ENCODE results near the gene KLF1.

DNA sequence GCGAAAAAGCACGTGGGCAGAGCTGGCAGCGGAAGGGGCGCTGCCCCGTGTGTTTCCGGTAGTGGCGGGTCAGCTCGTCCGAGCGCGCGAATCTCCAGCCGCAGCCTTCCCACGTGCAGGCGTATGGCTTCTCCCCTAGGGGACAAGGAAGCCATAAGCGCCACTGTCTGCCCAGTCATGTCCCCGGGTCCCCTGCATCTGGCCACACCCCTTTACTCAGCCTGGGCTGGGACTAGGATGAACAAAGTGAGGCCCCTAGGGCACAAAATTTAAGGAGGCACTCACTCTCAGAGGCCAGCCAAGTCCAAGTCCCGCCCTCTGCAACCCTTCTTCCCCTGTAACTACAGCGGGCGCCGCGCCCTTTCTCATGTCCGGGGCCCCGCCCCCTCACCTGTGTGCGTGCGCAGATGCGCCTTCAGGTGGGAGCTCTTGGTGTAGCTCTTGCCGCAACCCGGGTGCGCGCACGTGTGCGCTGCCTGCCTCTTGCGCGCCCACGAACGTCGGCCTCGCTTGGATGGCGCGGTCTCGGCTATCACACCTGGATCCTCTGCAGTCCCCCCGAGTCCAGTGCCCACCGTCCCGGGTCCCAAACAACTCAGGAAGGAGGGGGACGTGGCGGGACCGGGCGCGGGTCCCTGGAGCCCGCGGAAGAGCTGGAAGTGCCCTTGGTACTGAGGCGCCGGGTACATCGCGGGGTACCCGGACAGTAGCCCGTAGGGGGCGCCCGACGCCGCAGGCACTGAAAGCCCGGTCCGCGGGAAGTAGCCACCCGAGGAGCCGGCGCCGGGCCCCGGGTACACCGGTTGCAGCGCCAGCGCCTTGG, 1.9 kb downstream of the KLF1 start:
- peak; percentile 45 to 48 for TF ChIP-seq CTCF (conservative IDR thresholded peaks at IDR 0.05 in 1 of 2, IDR thresholded peaks at IDR 0.05 in 1 of 2; ENCODE audit: low read depth in 1 of 2, low read length in 2 of 2)
- TF ChIP-seq EZH2 (IDR thresholded peaks at IDR 0.05; ENCODE audit: low read length, missing control alignments), result no peak
